HEK293 (cell line): ENCODE results near the gene NME1.
A peak's percentile ranks its signal among the peaks of the same experiment; 100 is the strongest.

Source experiments
- KLF1 ChIP-seq: fragments of 450-650 bp; formaldehyde crosslinking; IDR thresholded peaks from 2 replicates; pipeline ENCODE4 v1.5.1; 2016; ENCODE audit warnings: missing biosample characterization, missing genetic modification characterization
- SP2 ChIP-seq: fragments of 450-650 bp; formaldehyde crosslinking; IDR thresholded peaks from 2 replicates; pipeline ENCODE4 v1.5.1; 2016; ENCODE audit warnings: missing biosample characterization, missing genetic modification characterization
- ZIC2 ChIP-seq: fragments of 450-650 bp; formaldehyde crosslinking; IDR thresholded peaks from 2 replicates; pipeline ENCODE4 v1.5.1; 2016; ENCODE audit warnings: missing biosample characterization, missing genetic modification characterization
- ZNF114 ChIP-seq: fragments of 450-650 bp; formaldehyde crosslinking; IDR thresholded peaks from 2 replicates; pipeline ENCODE4 v1.5.0; 2017; ENCODE audit warnings: missing biosample characterization, missing genetic modification characterization
- ZNF155 ChIP-seq: fragments of 450-650 bp; formaldehyde crosslinking; IDR thresholded peaks from 2 replicates; pipeline ENCODE4 v1.5.1; 2016; ENCODE audit warnings: missing biosample characterization, missing genetic modification characterization
- ZNF184 ChIP-seq: fragments of 450-650 bp; IDR thresholded peaks from 2 replicates; pipeline ENCODE4 v1.5.1; 2018; ENCODE audit warnings: missing biosample characterization, mild to moderate bottlenecking, missing genetic modification characterization
- ZNF302 ChIP-seq: fragments of 450-650 bp; formaldehyde crosslinking; IDR thresholded peaks from 2 replicates; pipeline ENCODE4 v1.5.1; 2016; ENCODE audit warnings: missing biosample characterization, missing genetic modification characterization, low read depth
- ZNF398 ChIP-seq: fragments of 450-650 bp; formaldehyde crosslinking; IDR thresholded peaks from 2 replicates; pipeline ENCODE4 v1.5.1; 2017; ENCODE audit warnings: missing biosample characterization, missing genetic modification characterization
- ZNF433 ChIP-seq: fragments of 450-650 bp; formaldehyde crosslinking; IDR thresholded peaks from 2 replicates; pipeline ENCODE4 v1.5.1; 2016; ENCODE audit warnings: missing biosample characterization, missing genetic modification characterization, low read depth
- ZNF544 ChIP-seq: fragments of 450-650 bp; formaldehyde crosslinking; IDR thresholded peaks from 2 replicates; pipeline ENCODE4 v1.5.0; 2017; ENCODE audit warnings: missing biosample characterization, missing genetic modification characterization
- ZNF580 ChIP-seq: fragments of 450-650 bp; formaldehyde crosslinking; IDR thresholded peaks from 2 replicates; pipeline ENCODE4 v1.5.1; 2016; ENCODE audit warnings: missing biosample characterization, missing genetic modification characterization
- ZNF701 ChIP-seq: fragments of 450-650 bp; formaldehyde crosslinking; IDR thresholded peaks from 2 replicates; pipeline ENCODE4 v1.5.1; 2016; ENCODE audit warnings: missing biosample characterization, missing genetic modification characterization
- ZNF785 ChIP-seq: fragments of 450-650 bp; formaldehyde crosslinking; IDR thresholded peaks from 2 replicates; pipeline ENCODE4 v1.5.1; 2016; ENCODE audit warnings: missing biosample characterization, missing genetic modification characterization
- ZNF792 ChIP-seq: fragments of 450-650 bp; formaldehyde crosslinking; IDR thresholded peaks from 2 replicates; pipeline ENCODE4 v1.5.1; 2016; ENCODE audit warnings: missing biosample characterization, missing genetic modification characterization
- ZNF837 ChIP-seq: fragments of 450-650 bp; formaldehyde crosslinking; IDR thresholded peaks from 2 replicates; pipeline ENCODE4 v1.5.1; 2016; ENCODE audit warnings: missing biosample characterization, missing genetic modification characterization
- TF ChIP-seq, protein P1 (sequence below): fragments of 450-650 bp; formaldehyde crosslinking; conservative IDR thresholded peaks from 2 replicates; pipeline ENCODE4 v1.5.1; 2016; ENCODE audit warnings: low read depth, missing biosample characterization, missing genetic modification characterization
- TF ChIP-seq, protein P2 (sequence below): fragments of 450-650 bp; formaldehyde crosslinking; IDR thresholded peaks from 2 replicates; pipeline ENCODE4 v1.5.1; 2016; ENCODE audit warnings: missing biosample characterization, missing genetic modification characterization
- TF ChIP-seq, protein P3 (sequence below): fragments of 450-650 bp; formaldehyde crosslinking; IDR thresholded peaks from 2 replicates; pipeline ENCODE4 v1.5.1; 2016; ENCODE audit warnings: missing biosample characterization, missing genetic modification characterization
- TF ChIP-seq, protein P4 (sequence below): fragments of 450-650 bp; formaldehyde crosslinking; IDR thresholded peaks from 2 replicates; pipeline ENCODE4 v1.5.0; 2017; ENCODE audit warnings: missing biosample characterization, missing genetic modification characterization, borderline replicate concordance
- TF ChIP-seq, protein P5 (sequence below): fragments of 450-650 bp; formaldehyde crosslinking; IDR thresholded peaks from 2 replicates; pipeline ENCODE4 v1.5.1; 2016; ENCODE audit warnings: missing biosample characterization, missing genetic modification characterization, borderline replicate concordance
- TF ChIP-seq, protein P6 (sequence below): fragments of 450-650 bp; formaldehyde crosslinking; IDR thresholded peaks from 2 replicates; pipeline ENCODE4 v1.5.1; 2016; ENCODE audit warnings: missing biosample characterization, missing genetic modification characterization, low read depth

NME1 gene

GRCh38 chr17:51153210-51154072, at the start of gene NME1 (continued):
- peak; percentile 77; the same call in 1 of the 2 replicates for TF ChIP-seq ZNF701 (tag by site-specific recombination)
- TF ChIP-seq ZNF792 (tag by site-specific recombination), result peak; percentile 94
- peak; percentile 91 for TF ChIP-seq SP2 (tag by site-specific recombination)
- TF ChIP-seq, protein P1, sequence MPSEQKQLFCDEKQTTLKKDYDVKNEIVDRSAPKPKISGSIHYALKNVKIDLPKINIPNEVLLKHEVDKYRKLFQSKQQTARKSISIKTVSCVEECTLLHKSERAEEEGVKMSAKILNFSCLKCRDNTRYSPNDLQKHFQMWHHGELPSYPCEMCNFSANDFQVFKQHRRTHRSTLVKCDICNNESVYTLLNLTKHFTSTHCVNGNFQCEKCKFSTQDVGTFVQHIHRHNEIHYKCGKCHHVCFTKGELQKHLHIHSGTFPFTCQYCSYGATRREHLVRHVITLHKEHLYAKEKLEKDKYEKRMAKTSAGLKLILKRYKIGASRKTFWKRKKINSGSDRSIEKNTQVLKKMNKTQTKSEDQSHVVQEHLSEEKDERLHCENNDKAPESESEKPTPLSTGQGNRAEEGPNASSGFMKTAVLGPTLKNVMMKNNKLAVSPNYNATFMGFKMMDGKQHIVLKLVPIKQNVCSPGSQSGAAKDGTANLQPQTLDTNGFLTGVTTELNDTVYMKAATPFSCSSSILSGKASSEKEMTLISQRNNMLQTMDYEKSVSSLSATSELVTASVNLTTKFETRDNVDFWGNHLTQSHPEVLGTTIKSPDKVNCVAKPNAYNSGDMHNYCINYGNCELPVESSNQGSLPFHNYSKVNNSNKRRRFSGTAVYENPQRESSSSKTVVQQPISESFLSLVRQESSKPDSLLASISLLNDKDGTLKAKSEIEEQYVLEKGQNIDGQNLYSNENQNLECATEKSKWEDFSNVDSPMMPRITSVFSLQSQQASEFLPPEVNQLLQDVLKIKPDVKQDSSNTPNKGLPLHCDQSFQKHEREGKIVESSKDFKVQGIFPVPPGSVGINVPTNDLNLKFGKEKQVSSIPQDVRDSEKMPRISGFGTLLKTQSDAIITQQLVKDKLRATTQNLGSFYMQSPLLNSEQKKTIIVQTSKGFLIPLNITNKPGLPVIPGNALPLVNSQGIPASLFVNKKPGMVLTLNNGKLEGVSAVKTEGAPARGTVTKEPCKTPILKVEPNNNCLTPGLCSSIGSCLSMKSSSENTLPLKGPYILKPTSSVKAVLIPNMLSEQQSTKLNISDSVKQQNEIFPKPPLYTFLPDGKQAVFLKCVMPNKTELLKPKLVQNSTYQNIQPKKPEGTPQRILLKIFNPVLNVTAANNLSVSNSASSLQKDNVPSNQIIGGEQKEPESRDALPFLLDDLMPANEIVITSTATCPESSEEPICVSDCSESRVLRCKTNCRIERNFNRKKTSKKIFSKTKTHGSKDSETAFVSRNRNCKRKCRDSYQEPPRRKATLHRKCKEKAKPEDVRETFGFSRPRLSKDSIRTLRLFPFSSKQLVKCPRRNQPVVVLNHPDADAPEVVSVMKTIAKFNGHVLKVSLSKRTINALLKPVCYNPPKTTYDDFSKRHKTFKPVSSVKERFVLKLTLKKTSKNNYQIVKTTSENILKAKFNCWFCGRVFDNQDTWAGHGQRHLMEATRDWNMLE (tag by site-specific recombination), result peak; percentile 93
- TF ChIP-seq, protein P2, sequence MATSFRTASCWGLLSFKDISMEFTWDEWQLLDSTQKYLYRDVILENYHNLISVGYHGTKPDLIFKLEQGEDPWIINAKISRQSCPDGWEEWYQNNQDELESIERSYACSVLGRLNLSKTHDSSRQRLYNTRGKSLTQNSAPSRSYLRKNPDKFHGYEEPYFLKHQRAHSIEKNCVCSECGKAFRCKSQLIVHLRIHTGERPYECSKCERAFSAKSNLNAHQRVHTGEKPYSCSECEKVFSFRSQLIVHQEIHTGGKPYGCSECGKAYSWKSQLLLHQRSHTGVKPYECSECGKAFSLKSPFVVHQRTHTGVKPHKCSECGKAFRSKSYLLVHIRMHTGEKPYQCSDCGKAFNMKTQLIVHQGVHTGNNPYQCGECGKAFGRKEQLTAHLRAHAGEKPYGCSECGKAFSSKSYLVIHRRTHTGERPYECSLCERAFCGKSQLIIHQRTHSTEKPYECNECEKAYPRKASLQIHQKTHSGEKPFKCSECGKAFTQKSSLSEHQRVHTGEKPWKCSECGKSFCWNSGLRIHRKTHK (tag by site-specific recombination), result no peak
- TF ChIP-seq ZNF155, result no peak
- peak; percentile 39 for TF ChIP-seq ZIC2 (tag by site-specific recombination)
- peak; percentile 72 for TF ChIP-seq KLF1
- TF ChIP-seq, protein P3, sequence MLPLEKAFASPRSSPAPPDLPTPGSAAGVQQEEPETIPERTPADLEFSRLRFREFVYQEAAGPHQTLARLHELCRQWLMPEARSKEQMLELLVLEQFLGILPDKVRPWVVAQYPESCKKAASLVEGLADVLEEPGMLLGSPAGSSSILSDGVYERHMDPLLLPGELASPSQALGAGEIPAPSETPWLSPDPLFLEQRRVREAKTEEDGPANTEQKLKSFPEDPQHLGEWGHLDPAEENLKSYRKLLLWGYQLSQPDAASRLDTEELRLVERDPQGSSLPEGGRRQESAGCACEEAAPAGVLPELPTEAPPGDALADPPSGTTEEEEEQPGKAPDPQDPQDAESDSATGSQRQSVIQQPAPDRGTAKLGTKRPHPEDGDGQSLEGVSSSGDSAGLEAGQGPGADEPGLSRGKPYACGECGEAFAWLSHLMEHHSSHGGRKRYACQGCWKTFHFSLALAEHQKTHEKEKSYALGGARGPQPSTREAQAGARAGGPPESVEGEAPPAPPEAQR (tag by site-specific recombination), result peak; percentile 99
- TF ChIP-seq ZNF580 (tag by site-specific recombination), result peak; percentile 97
- TF ChIP-seq ZNF433, result no peak
- no peak for TF ChIP-seq ZNF114 (tag by site-specific recombination)
- TF ChIP-seq, protein P4, sequence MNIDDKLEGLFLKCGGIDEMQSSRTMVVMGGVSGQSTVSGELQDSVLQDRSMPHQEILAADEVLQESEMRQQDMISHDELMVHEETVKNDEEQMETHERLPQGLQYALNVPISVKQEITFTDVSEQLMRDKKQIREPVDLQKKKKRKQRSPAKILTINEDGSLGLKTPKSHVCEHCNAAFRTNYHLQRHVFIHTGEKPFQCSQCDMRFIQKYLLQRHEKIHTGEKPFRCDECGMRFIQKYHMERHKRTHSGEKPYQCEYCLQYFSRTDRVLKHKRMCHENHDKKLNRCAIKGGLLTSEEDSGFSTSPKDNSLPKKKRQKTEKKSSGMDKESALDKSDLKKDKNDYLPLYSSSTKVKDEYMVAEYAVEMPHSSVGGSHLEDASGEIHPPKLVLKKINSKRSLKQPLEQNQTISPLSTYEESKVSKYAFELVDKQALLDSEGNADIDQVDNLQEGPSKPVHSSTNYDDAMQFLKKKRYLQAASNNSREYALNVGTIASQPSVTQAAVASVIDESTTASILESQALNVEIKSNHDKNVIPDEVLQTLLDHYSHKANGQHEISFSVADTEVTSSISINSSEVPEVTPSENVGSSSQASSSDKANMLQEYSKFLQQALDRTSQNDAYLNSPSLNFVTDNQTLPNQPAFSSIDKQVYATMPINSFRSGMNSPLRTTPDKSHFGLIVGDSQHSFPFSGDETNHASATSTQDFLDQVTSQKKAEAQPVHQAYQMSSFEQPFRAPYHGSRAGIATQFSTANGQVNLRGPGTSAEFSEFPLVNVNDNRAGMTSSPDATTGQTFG (tag by site-specific recombination), result peak; percentile 96
- TF ChIP-seq, protein P5, sequence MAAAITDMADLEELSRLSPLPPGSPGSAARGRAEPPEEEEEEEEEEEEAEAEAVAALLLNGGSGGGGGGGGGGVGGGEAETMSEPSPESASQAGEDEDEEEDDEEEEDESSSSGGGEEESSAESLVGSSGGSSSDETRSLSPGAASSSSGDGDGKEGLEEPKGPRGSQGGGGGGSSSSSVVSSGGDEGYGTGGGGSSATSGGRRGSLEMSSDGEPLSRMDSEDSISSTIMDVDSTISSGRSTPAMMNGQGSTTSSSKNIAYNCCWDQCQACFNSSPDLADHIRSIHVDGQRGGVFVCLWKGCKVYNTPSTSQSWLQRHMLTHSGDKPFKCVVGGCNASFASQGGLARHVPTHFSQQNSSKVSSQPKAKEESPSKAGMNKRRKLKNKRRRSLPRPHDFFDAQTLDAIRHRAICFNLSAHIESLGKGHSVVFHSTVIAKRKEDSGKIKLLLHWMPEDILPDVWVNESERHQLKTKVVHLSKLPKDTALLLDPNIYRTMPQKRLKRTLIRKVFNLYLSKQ (tag by site-specific recombination), result 0 out of 2 replicates have a peak, but pooled peaks have one; percentile 67
- TF ChIP-seq ZNF302 (tag by site-specific recombination), result no peak
- no peak for TF ChIP-seq ZNF837 (tag by site-specific recombination)
- no peak for TF ChIP-seq ZNF398 (tag by site-specific recombination)
- TF ChIP-seq ZNF785, result peak; percentile 79; the same call in 1 of the 2 replicates
- peak; percentile 89 for TF ChIP-seq ZNF184 (tag by site-specific recombination)
- no peak for TF ChIP-seq ZNF544 (tag by site-specific recombination)
- TF ChIP-seq, protein P6, sequence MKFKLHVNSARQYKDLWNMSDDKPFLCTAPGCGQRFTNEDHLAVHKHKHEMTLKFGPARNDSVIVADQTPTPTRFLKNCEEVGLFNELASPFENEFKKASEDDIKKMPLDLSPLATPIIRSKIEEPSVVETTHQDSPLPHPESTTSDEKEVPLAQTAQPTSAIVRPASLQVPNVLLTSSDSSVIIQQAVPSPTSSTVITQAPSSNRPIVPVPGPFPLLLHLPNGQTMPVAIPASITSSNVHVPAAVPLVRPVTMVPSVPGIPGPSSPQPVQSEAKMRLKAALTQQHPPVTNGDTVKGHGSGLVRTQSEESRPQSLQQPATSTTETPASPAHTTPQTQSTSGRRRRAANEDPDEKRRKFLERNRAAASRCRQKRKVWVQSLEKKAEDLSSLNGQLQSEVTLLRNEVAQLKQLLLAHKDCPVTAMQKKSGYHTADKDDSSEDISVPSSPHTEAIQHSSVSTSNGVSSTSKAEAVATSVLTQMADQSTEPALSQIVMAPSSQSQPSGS (tag by site-specific recombination), result no peak; the same call in 1 of the 2 replicates
